ENCODE data around the gene CHRNG.

DNA sequence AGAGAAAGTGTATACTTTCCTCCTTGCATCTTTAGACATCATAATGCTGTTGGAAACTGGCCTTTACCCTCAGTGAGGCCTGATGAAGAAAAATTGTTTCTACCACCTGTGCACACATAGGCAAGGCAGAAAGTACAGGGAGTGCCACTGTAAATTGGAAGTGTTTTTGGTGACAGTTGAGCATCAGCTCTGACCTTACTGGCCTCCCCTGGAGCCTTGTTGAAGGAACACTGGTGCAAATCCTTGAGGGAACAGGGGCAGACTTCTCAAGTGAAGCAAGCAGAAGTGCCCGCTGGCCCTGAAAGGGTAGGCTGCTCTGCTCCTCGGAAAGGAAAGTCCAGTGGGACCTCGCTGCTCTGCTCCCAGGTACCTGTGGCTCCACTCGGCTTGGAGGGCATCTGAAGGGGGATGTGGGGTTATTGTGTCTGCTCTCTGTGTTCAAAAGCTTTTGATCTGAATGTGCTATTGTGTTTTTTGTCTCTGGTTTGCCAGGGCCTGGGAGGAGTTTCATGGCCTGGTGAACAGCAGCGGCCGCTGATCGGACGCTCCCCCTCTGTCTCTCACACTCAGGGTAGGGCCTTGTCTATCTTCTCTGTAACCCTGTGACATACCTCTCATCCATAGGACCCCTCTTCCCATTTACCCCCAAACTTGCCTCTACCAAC lies 34.4 kb downstream of the CHRNG start:
- no peak for TF ChIP-seq CTCF (IDR thresholded peaks at IDR 0.05 in 4 of 5, conservative IDR thresholded peaks at IDR 0.05 in 1 of 5)
- TF ChIP-seq POLR2A (IDR thresholded peaks at IDR 0.05): peak in 1 of 2 donors; percentile 41

All from gastrocnemius medialis (tissue), 4 donors.